BE2C (cell line): Measurements from ENCODE around the gene RAMAC.

ENCODE experiments used
- DNase-seq: peaks from one replicate; pipeline ENCODE4 v3.0.0-alpha.2; 2020
- H3K27me3 ChIP-seq: fragments of 250-450 bp; sonication (Bioruptor Pico); 2 replicates; pipeline ENCODE4 v1.5.1; 2020; ENCODE audit warnings: mild to moderate bottlenecking
- H3K36me3 ChIP-seq: fragments of 250-450 bp; sonication (Bioruptor Pico); 2 replicates; pipeline ENCODE4 v1.5.1; 2020; ENCODE audit warnings: mild to moderate bottlenecking
- H3K4me1 ChIP-seq: fragments of 250-450 bp; sonication (Bioruptor Pico); 2 replicates; pipeline ENCODE4 v1.5.1; 2020
- H3K4me3 ChIP-seq: 2 replicates; pipeline ENCODE4 v1.5.1; 2011; ENCODE audit warnings: low read depth, low read length
- H3K9me3 ChIP-seq: fragments of 250-450 bp; sonication (Bioruptor Pico); 2 replicates; pipeline ENCODE4 v1.5.1; 2020
- CTCF ChIP-seq: IDR thresholded peaks from 2 replicates; pipeline ENCODE4 v1.5.1; 2012; ENCODE audit warnings: mild to moderate bottlenecking, low read depth, low read length

The RAMAC gene

GRCh38 chr15:82944056-82944455 lies 42.0 kb upstream of the RAMAC start:
- Histone ChIP-seq H3K4me3 (no peak overlapping the region), H3K36me3 (no peaks in the 10 kb centered on the region), H3K27me3 (no peaks in the 10 kb centered on the region), H3K9me3 (no peaks in the 10 kb centered on the region), H3K4me1 (no peaks in the 10 kb centered on the region)
- no peak for DNase-seq
- no peak for TF ChIP-seq CTCF

GRCh38 chr15:82944821-82945220 lies 41.2 kb upstream of the RAMAC start:
- H3K27me3 ChIP-seq: no peaks in the 10 kb centered on the region
- no peak for DNase-seq
- no peak for TF ChIP-seq CTCF
- no peaks in the 10 kb centered on the region for H3K36me3 ChIP-seq
- no peaks in the 10 kb centered on the region for H3K9me3 ChIP-seq
- no peak overlapping the region for H3K4me3 ChIP-seq
- H3K4me1 ChIP-seq: no peaks in the 10 kb centered on the region

- no peak for DNase-seq
- no peaks in the 10 kb centered on the region for H3K36me3 ChIP-seq
- TF ChIP-seq CTCF: no peak
- no peak overlapping the region for H3K4me3 ChIP-seq
- no peaks in the 10 kb centered on the region for H3K9me3 ChIP-seq
- no peaks in the 10 kb centered on the region for H3K4me1 ChIP-seq
- H3K27me3 ChIP-seq: no peaks in the 10 kb centered on the region
Observed at GRCh38 chr15:82945326-82945725, 40.7 kb upstream of the RAMAC start.

GRCh38 chr15:82946155-82946701 lies 39.8 kb upstream of the RAMAC start:
- no peak for DNase-seq
- no peak overlapping the region for H3K4me3 ChIP-seq
- H3K27me3 ChIP-seq: no peaks in the 10 kb centered on the region
- H3K9me3 ChIP-seq: no peaks in the 10 kb centered on the region
- H3K36me3 ChIP-seq: no peaks in the 10 kb centered on the region
- H3K4me1 ChIP-seq: no peaks in the 10 kb centered on the region
- no peak for TF ChIP-seq CTCF

GRCh38 chr15:82950295-82950694 lies 35.7 kb upstream of the RAMAC start:
- no peaks in the 10 kb centered on the region for H3K4me1 ChIP-seq
- no peaks in the 10 kb centered on the region for H3K27me3 ChIP-seq
- no peak overlapping the region for H3K4me3 ChIP-seq
- no peak for TF ChIP-seq CTCF
- no peaks in the 10 kb centered on the region for H3K9me3 ChIP-seq
- no peaks in the 10 kb centered on the region for H3K36me3 ChIP-seq
- no peak for DNase-seq

GRCh38 chr15:82950746-82951370 lies 35.2 kb upstream of the RAMAC start:
- Histone ChIP-seq H3K27me3 (no peaks in the 10 kb centered on the region), H3K4me1 (no peaks in the 10 kb centered on the region), H3K9me3 (no peaks in the 10 kb centered on the region), H3K36me3 (no peaks in the 10 kb centered on the region), H3K4me3 (no peak overlapping the region)
- TF ChIP-seq CTCF: no peak
- no peak for DNase-seq
